ENCODE measurements around the gene TYW5.

GRCh38 chr2:199914372-199914958, 40.8 kb downstream of the TYW5 start:
- TF ChIP-seq CTCF (IDR thresholded peaks at IDR 0.05) = no peak
- TF ChIP-seq POLR2AphosphoS5 (IDR thresholded peaks at IDR 0.05; ENCODE audit: low read depth, low read length) = no peak
- TF ChIP-seq TCF7L2 (IDR thresholded peaks at IDR 0.05; ENCODE audit: low read depth, low read length) = no peak
- no peak for TF ChIP-seq REST (IDR thresholded peaks at IDR 0.05; ENCODE audit: insufficient read depth in 1 of 2, low read depth in 2 of 2, low read length in 1 of 2)
